ENCODE results near the gene ATP13A3. TPM values are rescaled to one million over a fixed set of nuclear protein-coding genes. Genes with fewer than 3 reads are reported as not detected.

Gene ATP13A3
- total and polyA plus RNA-seq, 9 of the 15 experiments (the other 6 are each of a cell fraction or from before 2014, with no cell fraction given) = 16.6 to 135 (median 86.6) TPM

GRCh38 chr3:194489736-194490612, 3.2 kb upstream of the ATP13A3 start:
- Histone ChIP-seq H3K27me3 (ENCODE audit: control insufficient read depth in 2 of 2, insufficient read depth in 2 of 2, low read length in 2 of 2) (no peaks in the 10 kb centered on the region), H3K4me1 (replicated peaks in 1 of 2; ENCODE audit: control insufficient read depth in 2 of 2, insufficient read depth in 2 of 2, low read length in 2 of 2) (peaks cover 36 to 50% of the 10 kb centered on the region in 2 experiments), H2AFZ (ENCODE audit: low read depth, low read length) (0 out of 2 replicates have a peak overlapping the region, but pooled peaks have one; percentile 9), H3K27ac (ENCODE audit: extremely low read depth, low read depth, low read length) (peak overlapping the region; percentile 45), H4K20me1 (replicated peaks; ENCODE audit: control insufficient read depth, insufficient read depth, low read length) (no peaks in the 10 kb centered on the region; the same call in 1 of the 2 replicates), H3K9me3 (replicated peaks; ENCODE audit: control insufficient read depth, insufficient read depth, low read depth, low read length) (no peaks in the 10 kb centered on the region), H3K4me2 (ENCODE audit: insufficient read depth, low read length) (peak overlapping the region; percentile 28), H3K79me2 (ENCODE audit: control insufficient read depth, insufficient read depth, low read length) (peaks cover 26% of the 10 kb centered on the region), H3K9ac (ENCODE audit: insufficient read depth in 1 of 2, low read depth in 2 of 2, low read length in 2 of 2) (peak overlapping the region in 1 of 2 experiments; percentile 22; a peak in 1 of 4 replicates), H3K9me1 (ENCODE audit: control insufficient read depth, insufficient read depth, low read length) (no peaks in the 10 kb centered on the region), H3K4me3 (no peak overlapping the region), H3K36me3 (ENCODE audit: control insufficient read depth, insufficient read depth, low read length) (peaks cover 9% of the 10 kb centered on the region; the same call in 2 of the 3 replicates)
- ChIA-PET CTCF (ENCODE audit: low intra/inter-chr PET ratio) (no interaction called here), POLR2A (interaction anchor here (1.0 to 1.4 kb wide), 2 partner anchors 83 to 93 kb away, joined by 4 read pairs; no protein-coding TSS in a partner anchor)
- intact Hi-C loops (cut with micrococcal nuclease) (loop anchor here (5.0 to 10.0 kb wide), 2 partner anchors 32 to 405 kb away; no protein-coding TSS in a partner anchor), in situ Hi-C loops (cut with MboI) (no loop called here)
- WGBS (ENCODE audit: insufficient coverage, low coverage, missing lambda C conversion rate) = 39% methylated on average over 7 of the region's 7 CpGs
- FAIRE-seq = no peak
- DNase-seq (ENCODE audit: extremely low read depth in 1 of 4, low spot score in 3 of 4) = peak in 3 of 4 experiments; percentile 16 to 54 (median 44)
- ATAC-seq = no peak
- no TSS peak for BruUV-seq (replicated peaks)
- TF ChIP-seq LCOR (CRISPR knock-in tag; IDR thresholded peaks at IDR 0.05) (0 out of 2 replicates have a peak, but pooled peaks have one; percentile 51), MIER1 (IDR thresholded peaks at IDR 0.05; ENCODE audit: low read depth) (no peak), SPI1 (IDR thresholded peaks at IDR 0.05; ENCODE audit: borderline replicate concordance, low read depth, low read length) (peak; percentile 49; the same call in 1 of the 2 replicates), RCOR1 (IDR thresholded peaks at IDR 0.05; ENCODE audit: borderline replicate concordance in 1 of 2, low read depth in 2 of 2, low read length in 2 of 2) (0 out of 4 replicates have a peak, but pooled peaks of 1 of the 2 experiments have one; percentile 3), ZNF592 (IDR thresholded peaks at IDR 0.05) (0 out of 2 replicates have a peak, but pooled peaks have one; percentile 26), CEBPB (tag; IDR thresholded peaks at IDR 0.05) (peak; percentile 39; the same call in 1 of the 2 replicates), TCF3 (CRISPR knock-in tag; IDR thresholded peaks at IDR 0.05) (peak; percentile 65), NFE2L1 (tag; IDR thresholded peaks at IDR 0.05; ENCODE audit: borderline replicate concordance, low read depth) (peak; percentile 84), MAFG (tag; conservative IDR thresholded peaks at IDR 0.05) (peak; percentile 96), ZNF395 (CRISPR knock-in tag; IDR thresholded peaks at IDR 0.05) (0 out of 2 replicates have a peak, but pooled peaks have one; percentile 41), ZFX (CRISPR knock-in tag; IDR thresholded peaks at IDR 0.05) (0 out of 2 replicates have a peak, but pooled peaks have one; percentile 30)
